ENCODE data around the gene SLC25A47. TPM values are rescaled to one million over a fixed set of nuclear protein-coding genes. Genes with fewer than 3 reads are reported as not detected.

Gene SLC25A47
- total and polyA plus RNA-seq, 4 donors, result 0.02 to 0.12 (median 0.06) TPM; not detected in 1

- Histone ChIP-seq H3K4me3 (no peak overlapping the region), H3K9me3 (ENCODE audit: control insufficient read depth in 4 of 4, insufficient read depth in 3 of 4, low read length in 3 of 4) (no peaks in the 10 kb centered on the region), H3K36me3 (ENCODE audit: control insufficient read depth in 4 of 4, insufficient read depth in 4 of 4, low read length in 4 of 4) (peaks cover 0 to 12% (median 7%) of the 10 kb centered on the region in 4 donors), H3K9ac (ENCODE audit: insufficient read depth in 1 of 2, low read length in 2 of 2) (no peak overlapping the region), H3K27me3 (ENCODE audit: control insufficient read depth in 3 of 3, insufficient read depth in 3 of 3, low read length in 2 of 3) (no peaks in the 10 kb centered on the region), H3K4me1 (ENCODE audit: control insufficient read depth in 5 of 5, insufficient read depth in 5 of 5, low read length in 5 of 5) (peaks cover 0 to 14% (median 8%) of the 10 kb centered on the region in 5 donors), H3K27ac (ENCODE audit: low read depth in 1 of 2, low read length in 1 of 2) (no peak overlapping the region)
- TF ChIP-seq, protein P1, sequence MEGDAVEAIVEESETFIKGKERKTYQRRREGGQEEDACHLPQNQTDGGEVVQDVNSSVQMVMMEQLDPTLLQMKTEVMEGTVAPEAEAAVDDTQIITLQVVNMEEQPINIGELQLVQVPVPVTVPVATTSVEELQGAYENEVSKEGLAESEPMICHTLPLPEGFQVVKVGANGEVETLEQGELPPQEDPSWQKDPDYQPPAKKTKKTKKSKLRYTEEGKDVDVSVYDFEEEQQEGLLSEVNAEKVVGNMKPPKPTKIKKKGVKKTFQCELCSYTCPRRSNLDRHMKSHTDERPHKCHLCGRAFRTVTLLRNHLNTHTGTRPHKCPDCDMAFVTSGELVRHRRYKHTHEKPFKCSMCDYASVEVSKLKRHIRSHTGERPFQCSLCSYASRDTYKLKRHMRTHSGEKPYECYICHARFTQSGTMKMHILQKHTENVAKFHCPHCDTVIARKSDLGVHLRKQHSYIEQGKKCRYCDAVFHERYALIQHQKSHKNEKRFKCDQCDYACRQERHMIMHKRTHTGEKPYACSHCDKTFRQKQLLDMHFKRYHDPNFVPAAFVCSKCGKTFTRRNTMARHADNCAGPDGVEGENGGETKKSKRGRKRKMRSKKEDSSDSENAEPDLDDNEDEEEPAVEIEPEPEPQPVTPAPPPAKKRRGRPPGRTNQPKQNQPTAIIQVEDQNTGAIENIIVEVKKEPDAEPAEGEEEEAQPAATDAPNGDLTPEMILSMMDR (IDR thresholded peaks at IDR 0.05; ENCODE audit: control extremely low read depth, extremely low read depth), result no peak
- DNase-seq (peak in 1 of 3 donors; percentile 47), ATAC-seq (ENCODE audit: insufficient read depth, low FRiP score) (peak; percentile 51)
- 27 to 28% methylated on average over 8 of the region's 8 CpGs for WGBS, 2 donors
These were observed 44.4 kb upstream of the SLC25A47 start for GRCh38 chr14:100278702-100279101.

- Histone ChIP-seq H3K4me1 (ENCODE audit: control insufficient read depth in 5 of 5, insufficient read depth in 5 of 5, low read length in 5 of 5) (peaks cover 0 to 14% (median 8%) of the 10 kb centered on the region in 5 donors), H3K27ac (ENCODE audit: low read depth in 1 of 2, low read length in 1 of 2) (peak overlapping the region in 1 of 2 donors; percentile 71), H3K36me3 (ENCODE audit: control insufficient read depth in 4 of 4, insufficient read depth in 4 of 4, low read length in 4 of 4) (peaks cover 0 to 12% (median 7%) of the 10 kb centered on the region in 4 donors), H3K4me3 (no peak overlapping the region), H3K9ac (ENCODE audit: insufficient read depth in 1 of 2, low read length in 2 of 2) (no peak overlapping the region), H3K27me3 (ENCODE audit: control insufficient read depth in 3 of 3, insufficient read depth in 3 of 3, low read length in 2 of 3) (no peaks in the 10 kb centered on the region), H3K9me3 (ENCODE audit: control insufficient read depth in 4 of 4, insufficient read depth in 3 of 4, low read length in 3 of 4) (no peaks in the 10 kb centered on the region)
- TF ChIP-seq, protein P1 (IDR thresholded peaks at IDR 0.05; ENCODE audit: control extremely low read depth, extremely low read depth), result no peak
- no peak for ATAC-seq (ENCODE audit: insufficient read depth, low FRiP score)
- 62 to 71% methylated on average over 2 of the region's 2 CpGs for WGBS, 2 donors
- DNase-seq, result no peak
These were observed 44.0 kb upstream of the SLC25A47 start for GRCh38 chr14:100279133-100279532.

GRCh38 chr14:100279563-100279962, 43.6 kb upstream of the SLC25A47 start:
- H3K4me3 ChIP-seq, result no peak overlapping the region
- ATAC-seq (ENCODE audit: insufficient read depth, low FRiP score) (no peak), DNase-seq (no peak)
- H3K27me3 ChIP-seq (ENCODE audit: control insufficient read depth in 3 of 3, insufficient read depth in 3 of 3, low read length in 2 of 3), result no peaks in the 10 kb centered on the region
- H3K9ac ChIP-seq (ENCODE audit: insufficient read depth in 1 of 2, low read length in 2 of 2), result no peak overlapping the region
- H3K27ac ChIP-seq (ENCODE audit: low read depth in 1 of 2, low read length in 1 of 2), result peak overlapping the region in 1 of 2 donors; percentile 71
- peaks cover 0 to 12% (median 5%) of the 10 kb centered on the region in 4 donors for H3K36me3 ChIP-seq (ENCODE audit: control insufficient read depth in 4 of 4, insufficient read depth in 4 of 4, low read length in 4 of 4)
- TF ChIP-seq, protein P1 (IDR thresholded peaks at IDR 0.05; ENCODE audit: control extremely low read depth, extremely low read depth), result no peak
- H3K9me3 ChIP-seq (ENCODE audit: control insufficient read depth in 4 of 4, insufficient read depth in 3 of 4, low read length in 3 of 4), result no peaks in the 10 kb centered on the region
- H3K4me1 ChIP-seq (ENCODE audit: control insufficient read depth in 5 of 5, insufficient read depth in 5 of 5, low read length in 5 of 5), result peaks cover 0 to 14% (median 8%) of the 10 kb centered on the region in 5 donors
- WGBS, 2 donors, result 90% methylated on average over 8 of the region's 8 CpGs
